Measurements from ENCODE around the gene LASP1.

GRCh38 chr17:38916771-38917170, 46.9 kb downstream of the LASP1 start:
- TF ChIP-seq CTCF (IDR thresholded peaks at IDR 0.05; ENCODE audit: low read depth, low read length, poor library complexity, severe bottlenecking) (no peak), EZH2phosphoT487 (IDR thresholded peaks at IDR 0.05; ENCODE audit: borderline replicate concordance, low read length) (no peak)

All from DOHH2 (cell line).